ENCODE measurements around the gene SS18L1.

DNA sequence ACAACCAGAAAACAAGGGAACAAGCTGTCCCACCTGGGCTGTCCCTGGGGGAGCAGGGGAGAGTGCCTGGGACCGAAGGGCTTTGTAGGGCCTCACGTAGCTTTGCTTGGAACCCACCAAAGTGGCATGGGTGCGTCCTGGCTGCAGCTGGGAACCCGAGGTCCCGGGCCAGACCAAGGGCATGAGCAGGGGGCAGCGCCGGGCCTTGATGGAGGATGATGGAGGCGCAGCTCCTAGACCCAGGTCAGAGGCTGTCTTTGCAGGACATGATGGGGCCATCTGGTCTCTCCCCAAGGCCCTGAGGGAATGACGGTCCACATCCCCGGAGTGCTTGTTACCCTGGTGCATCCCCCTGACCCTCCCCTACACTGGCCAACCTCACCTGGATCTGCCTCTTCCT lies 87.1 kb downstream of the SS18L1 start:
- TF ChIP-seq, protein P1, sequence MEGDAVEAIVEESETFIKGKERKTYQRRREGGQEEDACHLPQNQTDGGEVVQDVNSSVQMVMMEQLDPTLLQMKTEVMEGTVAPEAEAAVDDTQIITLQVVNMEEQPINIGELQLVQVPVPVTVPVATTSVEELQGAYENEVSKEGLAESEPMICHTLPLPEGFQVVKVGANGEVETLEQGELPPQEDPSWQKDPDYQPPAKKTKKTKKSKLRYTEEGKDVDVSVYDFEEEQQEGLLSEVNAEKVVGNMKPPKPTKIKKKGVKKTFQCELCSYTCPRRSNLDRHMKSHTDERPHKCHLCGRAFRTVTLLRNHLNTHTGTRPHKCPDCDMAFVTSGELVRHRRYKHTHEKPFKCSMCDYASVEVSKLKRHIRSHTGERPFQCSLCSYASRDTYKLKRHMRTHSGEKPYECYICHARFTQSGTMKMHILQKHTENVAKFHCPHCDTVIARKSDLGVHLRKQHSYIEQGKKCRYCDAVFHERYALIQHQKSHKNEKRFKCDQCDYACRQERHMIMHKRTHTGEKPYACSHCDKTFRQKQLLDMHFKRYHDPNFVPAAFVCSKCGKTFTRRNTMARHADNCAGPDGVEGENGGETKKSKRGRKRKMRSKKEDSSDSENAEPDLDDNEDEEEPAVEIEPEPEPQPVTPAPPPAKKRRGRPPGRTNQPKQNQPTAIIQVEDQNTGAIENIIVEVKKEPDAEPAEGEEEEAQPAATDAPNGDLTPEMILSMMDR (IDR thresholded peaks at IDR 0.05), result no peak
- TF ChIP-seq POLR2A (IDR thresholded peaks at IDR 0.05), result no peak

All from testis (tissue), 2 donors.